ENCODE data around the gene FMNL2. TPM values are rescaled to one million over a fixed set of nuclear protein-coding genes. Genes with fewer than 3 reads are reported as not detected.

FMNL2 gene
- total RNA-seq, 4 donors from 2014 or later: 50.5 to 96.7 (median 79.6) TPM

DNA sequence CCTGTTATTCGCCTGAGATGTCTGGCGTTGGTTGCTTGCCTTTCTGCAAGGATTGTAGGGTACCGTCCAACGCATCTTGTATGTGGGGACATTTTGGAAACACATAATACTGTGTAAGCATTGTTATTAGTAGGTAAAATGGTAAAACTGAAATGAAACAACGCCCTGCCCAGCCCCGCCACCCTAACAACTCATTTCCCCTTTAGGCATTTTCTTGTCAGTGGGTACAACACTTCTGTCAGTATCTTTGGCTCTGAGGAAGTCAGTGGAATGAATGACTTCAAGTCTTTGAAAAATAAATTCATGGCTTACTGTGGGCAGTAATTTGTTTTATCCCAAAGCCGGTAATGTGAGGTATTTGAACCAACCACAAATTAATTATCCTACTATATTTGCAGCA lies 86.0 kb downstream of the FMNL2 start:
- TF ChIP-seq, protein P1, sequence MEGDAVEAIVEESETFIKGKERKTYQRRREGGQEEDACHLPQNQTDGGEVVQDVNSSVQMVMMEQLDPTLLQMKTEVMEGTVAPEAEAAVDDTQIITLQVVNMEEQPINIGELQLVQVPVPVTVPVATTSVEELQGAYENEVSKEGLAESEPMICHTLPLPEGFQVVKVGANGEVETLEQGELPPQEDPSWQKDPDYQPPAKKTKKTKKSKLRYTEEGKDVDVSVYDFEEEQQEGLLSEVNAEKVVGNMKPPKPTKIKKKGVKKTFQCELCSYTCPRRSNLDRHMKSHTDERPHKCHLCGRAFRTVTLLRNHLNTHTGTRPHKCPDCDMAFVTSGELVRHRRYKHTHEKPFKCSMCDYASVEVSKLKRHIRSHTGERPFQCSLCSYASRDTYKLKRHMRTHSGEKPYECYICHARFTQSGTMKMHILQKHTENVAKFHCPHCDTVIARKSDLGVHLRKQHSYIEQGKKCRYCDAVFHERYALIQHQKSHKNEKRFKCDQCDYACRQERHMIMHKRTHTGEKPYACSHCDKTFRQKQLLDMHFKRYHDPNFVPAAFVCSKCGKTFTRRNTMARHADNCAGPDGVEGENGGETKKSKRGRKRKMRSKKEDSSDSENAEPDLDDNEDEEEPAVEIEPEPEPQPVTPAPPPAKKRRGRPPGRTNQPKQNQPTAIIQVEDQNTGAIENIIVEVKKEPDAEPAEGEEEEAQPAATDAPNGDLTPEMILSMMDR (IDR thresholded peaks at IDR 0.05; ENCODE audit: low read depth): no peak

DNA sequence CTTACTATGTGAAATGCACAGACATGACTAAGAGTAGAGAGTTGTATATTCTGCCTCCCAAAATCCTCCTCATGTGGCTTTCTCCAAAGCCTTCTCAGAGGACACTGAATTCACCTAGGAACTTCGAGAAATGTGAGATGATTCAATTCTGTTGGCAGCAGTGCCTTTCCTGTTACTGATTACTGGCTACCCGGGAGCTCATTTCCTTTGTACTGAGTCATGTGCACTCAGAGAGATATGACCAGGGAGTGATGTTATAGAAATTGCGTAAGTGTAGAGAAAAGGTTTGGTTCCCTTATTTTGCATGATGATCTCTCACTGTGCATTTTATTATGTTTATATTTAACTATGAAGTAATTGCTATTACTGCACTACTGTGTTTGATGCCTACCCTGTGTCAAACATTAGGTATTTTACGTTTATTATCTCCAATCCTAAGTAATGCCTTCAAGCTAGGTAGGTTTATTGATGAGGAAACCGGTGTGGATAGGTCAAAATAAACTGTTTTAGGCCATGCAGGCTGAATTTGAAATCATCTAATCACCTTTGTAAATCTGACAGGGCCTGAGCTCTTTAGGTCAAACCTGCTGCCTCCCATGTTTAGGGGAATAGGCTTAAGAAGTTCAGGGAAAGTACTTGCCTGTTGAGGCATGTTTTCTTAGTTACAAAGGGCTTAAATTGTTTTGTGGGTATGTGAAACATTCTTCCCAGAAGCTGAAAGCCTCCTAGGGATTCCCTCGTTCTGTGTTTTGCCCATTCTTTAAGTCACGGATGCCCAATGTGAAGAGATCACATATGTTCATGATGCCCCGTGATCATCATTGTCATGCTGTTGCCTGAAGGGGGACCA lies 86.8 kb downstream of the FMNL2 start:
- TF ChIP-seq, protein P1 (IDR thresholded peaks at IDR 0.05; ENCODE audit: low read depth): no peak

DNA sequence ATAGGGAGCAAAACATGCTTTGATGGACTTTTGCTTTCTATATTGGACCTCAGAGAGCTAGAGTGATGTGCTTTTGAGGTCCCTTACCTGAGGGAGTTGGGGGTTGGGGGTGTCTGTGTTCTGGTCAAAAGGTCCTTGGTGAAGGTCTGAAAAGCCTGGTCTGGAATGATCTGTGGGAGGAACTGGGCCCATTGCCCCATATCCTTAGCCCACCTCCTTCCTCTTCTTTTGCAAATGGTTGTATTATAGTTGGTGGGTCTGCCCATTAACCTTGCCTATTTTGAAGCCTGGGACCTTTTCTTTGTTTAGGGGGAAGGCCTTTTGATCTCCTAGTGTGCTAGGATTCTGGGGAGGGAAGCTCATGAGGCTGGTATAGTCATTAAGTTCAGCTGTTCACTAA lies 88.7 kb downstream of the FMNL2 start:
- TF ChIP-seq, protein P1 (IDR thresholded peaks at IDR 0.05; ENCODE audit: low read depth): no peak

DNA sequence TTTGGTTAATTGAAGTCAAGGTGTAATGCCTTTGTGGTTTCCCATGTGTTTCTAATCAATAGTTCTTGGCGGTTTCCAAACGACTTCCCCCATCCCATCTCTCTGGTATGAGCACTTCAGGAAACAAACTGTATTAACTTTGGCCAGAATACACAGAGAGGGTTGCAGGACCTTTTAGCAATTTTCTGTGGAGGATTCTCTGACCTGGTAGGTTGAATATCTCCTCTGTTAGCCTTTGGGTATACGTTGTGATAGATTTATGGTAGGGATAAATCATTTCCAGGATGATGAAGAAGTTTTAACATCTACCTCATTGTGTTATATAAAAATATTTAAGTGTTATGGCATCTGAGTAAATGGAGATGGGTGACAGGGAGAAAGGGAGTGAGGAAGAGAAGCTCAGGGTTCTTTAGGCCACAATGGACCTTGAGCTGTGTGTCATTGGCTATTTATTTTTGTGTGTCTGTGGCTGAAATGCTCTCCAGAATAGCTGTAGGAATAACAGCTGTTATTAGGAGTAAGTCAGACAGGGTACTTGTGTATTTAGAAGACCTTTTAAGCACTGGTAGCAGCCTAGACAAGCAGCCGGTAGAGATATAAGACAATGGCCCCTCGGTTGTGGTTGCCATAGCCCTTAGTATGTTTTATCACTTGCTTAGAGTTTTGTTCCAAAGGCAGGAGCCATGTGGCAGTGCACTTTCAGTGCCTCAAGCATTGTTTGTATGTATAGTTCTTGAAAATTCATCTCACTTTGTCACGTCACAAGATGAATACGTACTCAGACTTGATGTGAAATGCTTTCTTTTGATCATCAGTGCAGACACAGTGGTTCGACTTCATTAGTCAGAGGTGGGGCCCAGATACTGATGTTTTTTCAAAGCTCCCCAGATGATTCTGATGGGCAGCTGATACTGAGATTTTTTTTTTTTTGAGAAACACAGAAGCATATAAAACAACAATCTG lies 91.1 kb downstream of the FMNL2 start:
- TF ChIP-seq, protein P1 (IDR thresholded peaks at IDR 0.05; ENCODE audit: low read depth): no peak

DNA sequence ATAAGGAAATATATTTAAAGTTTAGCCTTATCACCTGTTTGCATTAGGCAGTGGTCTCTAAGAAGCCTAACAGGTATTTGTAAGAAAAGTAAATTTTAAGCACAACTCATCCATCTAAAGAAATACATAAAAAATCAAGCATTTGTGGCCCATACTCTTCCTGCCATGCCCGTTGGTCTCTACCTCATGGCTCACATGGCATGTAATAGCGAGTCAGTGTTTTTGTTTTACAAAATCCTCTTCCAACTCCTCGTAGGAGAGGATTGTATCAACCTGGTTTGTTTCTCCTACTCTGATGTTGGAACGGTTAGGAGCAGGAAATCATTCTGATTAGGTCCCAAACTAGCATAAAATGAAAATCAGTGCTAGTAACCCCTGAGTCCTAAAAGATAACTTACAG lies 91.8 kb downstream of the FMNL2 start:
- TF ChIP-seq, protein P1 (IDR thresholded peaks at IDR 0.05; ENCODE audit: low read depth): no peak

DNA sequence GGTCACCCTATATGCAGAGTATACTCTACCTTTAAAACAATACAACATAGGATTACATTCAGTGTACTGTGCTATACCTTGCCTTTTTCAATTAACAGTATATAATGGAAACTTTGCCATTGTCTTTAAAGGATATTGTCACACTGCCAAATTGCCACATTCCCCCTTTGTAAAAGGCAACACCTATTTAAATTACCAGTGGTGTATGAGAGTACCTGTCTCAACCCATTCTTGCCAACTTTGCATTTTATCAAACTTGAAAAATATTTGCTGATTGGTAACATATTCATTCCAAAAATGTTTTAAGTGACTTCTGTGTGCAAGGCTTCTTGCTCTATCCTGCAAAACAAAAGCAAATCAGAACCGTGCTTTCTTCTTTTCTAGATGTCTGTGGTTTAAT lies 92.9 kb downstream of the FMNL2 start:
- TF ChIP-seq, protein P1 (IDR thresholded peaks at IDR 0.05; ENCODE audit: low read depth): no peak
